Ascending aorta (tissue), 2 donors: ENCODE measurements around the gene CHMP3. TPM values are rescaled to one million over a fixed set of nuclear protein-coding genes. Genes with fewer than 3 reads are reported as not detected.

ENCODE experiments used
- DNase-seq, 2 donors: peaks; one replicate each; pipeline ENCODE4 v3.0.0-alpha.2; 2019; ENCODE audit warnings: low spot score in 2 of 2
- H3K27ac ChIP-seq, 2 donors: fragments of 200-600 bp; sonication (generic); one replicate each; pipeline ENCODE4 v1.5.1; 2016 to 2017; ENCODE audit warnings: mild to moderate bottlenecking in 1 of 2
- H3K27me3 ChIP-seq: fragments of 200-600 bp; sonication (generic); one replicate; pipeline ENCODE4 v1.5.1; 2017
- H3K36me3 ChIP-seq, 2 donors: fragments of 200-600 bp; sonication (generic); one replicate each; pipeline ENCODE4 v1.5.1; 2016
- H3K4me1 ChIP-seq, 2 donors: fragments of 200-600 bp; sonication (generic); one replicate each; pipeline ENCODE4 v1.5.1; 2016 to 2017; ENCODE audit warnings: mild to moderate bottlenecking in 1 of 2
- H3K4me3 ChIP-seq, 2 donors: fragments of 200-600 bp; sonication (generic); one replicate each; pipeline ENCODE4 v1.5.1; 2016 to 2017; ENCODE audit warnings: mild to moderate bottlenecking in 1 of 2
- H3K9me3 ChIP-seq, 2 donors: fragments of 200-600 bp; sonication (generic); one replicate each; pipeline ENCODE4 v1.5.1; 2016
- CTCF ChIP-seq, 3 experiments: fragments of 200-600 bp in 2 of 3; fragments of 450-650 bp in 1 of 3; sonication (generic) in 2 of 3; IDR thresholded peaks; one replicate each; pipeline ENCODE4 v1.5.1; 2016 to 2019; ENCODE audit warnings: antibody characterized with exemption in 3 of 3, mild to moderate bottlenecking in 1 of 3, moderate library complexity in 1 of 3
- intact Hi-C: fragments of 100-400 bp; cut with DNase I; formaldehyde crosslinking; loops from one replicate; pipeline ENCODE4 v1.15.1; 2023
- total RNA-seq: library from RNA; depleted of rRNA; stranded (reverse); fragments of >200 nt; gene quantifications from one replicate; pipeline ENCODE4 v1.1.0, GENCODE V29; 2016

The CHMP3 gene
- total RNA-seq, 1 donor from 2014 or later: 69.3 TPM

- intact Hi-C loops: no loop called here
- no peak for TF ChIP-seq CTCF (IDR thresholded peaks at IDR 0.05)
- Histone ChIP-seq H3K36me3 (no peaks in the 10 kb centered on the region), H3K4me3 (no peak overlapping the region), H3K27me3 (no peaks in the 10 kb centered on the region), H3K9me3 (no peaks in the 10 kb centered on the region), H3K27ac (no peak overlapping the region), H3K4me1 (no peaks in the 10 kb centered on the region)
- no peak for DNase-seq
Measured at GRCh38 chr2:86577817-86578456, 14.7 kb upstream of the CHMP3 start.

- DNase-seq: no peak
- Histone ChIP-seq H3K27me3 (no peaks in the 10 kb centered on the region), H3K4me1 (no peaks in the 10 kb centered on the region)
Measured at GRCh38 chr2:86570059-86570458, 6.8 kb upstream of the CHMP3 start.

GRCh38 chr2:86566821-86567190 lies 3.6 kb upstream of the CHMP3 start:
- Histone ChIP-seq H3K4me3 (no peak overlapping the region), H3K4me1 (peaks cover 0 to 5% of the 10 kb centered on the region in 2 donors), H3K9me3 (no peaks in the 10 kb centered on the region), H3K27me3 (no peaks in the 10 kb centered on the region), H3K27ac (no peak overlapping the region), H3K36me3 (no peaks in the 10 kb centered on the region)
- no peak for TF ChIP-seq CTCF (IDR thresholded peaks at IDR 0.05)
- DNase-seq: no peak
- intact Hi-C loops: no loop called here

More at GRCh38 chr2:86570059-86570458, 6.8 kb upstream of the CHMP3 start:
- H3K4me3 ChIP-seq: no peak overlapping the region
- no peak overlapping the region for H3K27ac ChIP-seq
- intact Hi-C loops: no loop called here
- no peaks in the 10 kb centered on the region for H3K36me3 ChIP-seq
- H3K9me3 ChIP-seq: no peaks in the 10 kb centered on the region
- TF ChIP-seq CTCF (IDR thresholded peaks at IDR 0.05): no peak

GRCh38 chr2:86566158-86566820 lies 3.0 kb upstream of the CHMP3 start:
- peaks cover 0 to 11% of the 10 kb centered on the region in 2 donors for H3K4me1 ChIP-seq
- no peaks in the 10 kb centered on the region for H3K9me3 ChIP-seq
- no peak overlapping the region for H3K27ac ChIP-seq
- no peaks in the 10 kb centered on the region for H3K27me3 ChIP-seq
- H3K36me3 ChIP-seq: no peaks in the 10 kb centered on the region
- DNase-seq: no peak
- intact Hi-C loops: no loop called here
- H3K4me3 ChIP-seq: no peak overlapping the region
- TF ChIP-seq CTCF (IDR thresholded peaks at IDR 0.05): no peak

- Histone ChIP-seq H3K4me3 (peak overlapping the region; percentile 70 to 84), H3K9me3 (no peaks in the 10 kb centered on the region), H3K27ac (peak overlapping the region; percentile 94 to 95), H3K36me3 (no peaks in the 10 kb centered on the region), H3K27me3 (no peaks in the 10 kb centered on the region), H3K4me1 (peaks cover 0 to 14% of the 10 kb centered on the region in 2 donors)
- intact Hi-C loops: loop anchor here (5.0 kb wide), 2 partner anchors 81 to 121 kb away; partner anchors contain the start of gene KDM3A
- TF ChIP-seq CTCF (IDR thresholded peaks at IDR 0.05): no peak
- no peak for DNase-seq
Measured at GRCh38 chr2:86563650-86564061, 413 bp upstream of the CHMP3 start.
